Small intestine (tissue), 7 donors: Measurements from ENCODE around the gene PRKAG2. TPM values are rescaled to one million over a fixed set of nuclear protein-coding genes. Genes with fewer than 3 reads are reported as not detected.
A peak's percentile ranks its signal among the peaks of the same experiment; 100 is the strongest.

Experiments
- DNase-seq, 2 donors: peaks; one replicate each; pipeline versions ENCODE4 v3.0.0 to v3.0.0-alpha.2; 2013
- FAIRE-seq: peaks from 2 replicates; lab custom pipeline; 2012; peaks lifted over from hg19 to GRCh38; lab: Jason Lieb, UNC
- H3K27ac ChIP-seq, 3 donors: one replicate each; pipeline ENCODE4 v1.5.1; 2013; ENCODE audit warnings: low read length in 2 of 3, mild to moderate bottlenecking in 2 of 3, control low read depth in 1 of 3, inconsistent platforms in 1 of 3, low read depth in 1 of 3, moderate library complexity in 1 of 3
- H3K27me3 ChIP-seq, 3 donors: one replicate each; pipeline ENCODE4 v1.6.1; 2013; ENCODE audit warnings: low read length in 3 of 3, inconsistent platforms in 1 of 3; ENCODE audit not compliant: control insufficient read depth in 3 of 3, insufficient read depth in 3 of 3
- H3K36me3 ChIP-seq, 3 donors: one replicate each; pipeline ENCODE4 v1.6.1; 2013; ENCODE audit warnings: low read length in 3 of 3, inconsistent platforms in 1 of 3, low read depth in 1 of 3, mild to moderate bottlenecking in 1 of 3, moderate library complexity in 1 of 3; ENCODE audit not compliant: control insufficient read depth in 3 of 3, insufficient read depth in 2 of 3
- H3K4me1 ChIP-seq, 3 donors: one replicate each; pipeline ENCODE4 v1.6.1; 2013; ENCODE audit warnings: low read length in 2 of 3, inconsistent platforms in 1 of 3, low read depth in 1 of 3, mild to moderate bottlenecking in 1 of 3, moderate library complexity in 1 of 3; ENCODE audit not compliant: control insufficient read depth in 3 of 3, insufficient read depth in 2 of 3
- H3K4me3 ChIP-seq, 3 donors: one replicate each; pipeline ENCODE4 v1.5.1; 2013; ENCODE audit warnings: low read length in 3 of 3, control low read depth in 1 of 3, inconsistent platforms in 1 of 3, low read depth in 1 of 3, mild to moderate bottlenecking in 1 of 3, moderate library complexity in 1 of 3
- H3K9me3 ChIP-seq, 2 donors: one replicate each; pipeline ENCODE4 v1.6.1; 2013; ENCODE audit warnings: low read depth in 1 of 2, low read length in 1 of 2; ENCODE audit not compliant: control insufficient read depth in 2 of 2, insufficient read depth in 1 of 2
- WGBS, 3 donors: extraction: QIAGEN DNeasy Blood & Tissue Kit; methylation state at CpG; one replicate each; pipeline ENCODE4 v1.1.7; 2013; 5-methylcytosine and 5-hydroxymethylcytosine counted together
- polyA plus RNA-seq, 4 donors: library from polyadenylated mRNA; stranded (reverse) in 3 of 4; unstranded in 1 of 4; fragments of 200-250 nt in 3 of 4; fragments of 120-200 nt in 1 of 4; gene quantifications; one replicate each; pipeline versions ENCODE4 v1.2.1 to v1.2.3, GENCODE V29; 2013
- donor health status: healthy with polysubstance abuse.
- donor health status: control.
- donor health status: control.
- donor health status: Bipolar disorder and iron deficiency.
- donor health status: healthy.

PRKAG2 gene
- polyA plus RNA-seq, 4 donors = 26.3 to 57.9 (median 49.4) TPM

DNA sequence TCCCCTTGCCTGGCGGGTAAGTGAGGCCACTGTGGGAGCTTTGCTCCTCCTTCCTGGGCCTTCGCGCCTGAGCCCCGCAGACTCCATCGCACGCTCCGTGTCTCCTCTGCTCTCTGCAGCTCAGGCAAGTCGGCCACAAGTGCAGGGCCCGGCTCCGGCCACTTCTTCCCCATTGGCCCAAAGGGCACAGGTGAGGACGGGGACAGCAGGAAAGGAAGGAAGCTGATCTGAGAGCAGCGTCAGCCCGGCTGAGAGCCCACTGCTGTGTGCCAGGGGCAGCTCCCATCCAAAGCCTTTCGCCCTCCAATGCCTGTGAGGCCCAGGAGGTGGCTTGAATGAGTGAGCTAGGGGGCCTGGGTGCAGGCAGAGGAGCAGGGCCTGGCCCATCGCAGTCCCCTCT is 323.6 kb downstream of the PRKAG2 start:
- H3K4me1 ChIP-seq = no peaks in the 10 kb centered on the region
- DNase-seq (no peak), FAIRE-seq (no peak)
- no peaks in the 10 kb centered on the region for H3K9me3 ChIP-seq
- H3K4me3 ChIP-seq = no peak overlapping the region
- H3K27me3 ChIP-seq = no peaks in the 10 kb centered on the region
- H3K36me3 ChIP-seq = peaks cover 3 to 17% (median 3%) of the 10 kb centered on the region in 3 donors
- WGBS, 3 donors = 76 to 85% (median 84%) methylated on average over 14 to 15 of the region's 15 CpGs
- no peak overlapping the region for H3K27ac ChIP-seq

DNA sequence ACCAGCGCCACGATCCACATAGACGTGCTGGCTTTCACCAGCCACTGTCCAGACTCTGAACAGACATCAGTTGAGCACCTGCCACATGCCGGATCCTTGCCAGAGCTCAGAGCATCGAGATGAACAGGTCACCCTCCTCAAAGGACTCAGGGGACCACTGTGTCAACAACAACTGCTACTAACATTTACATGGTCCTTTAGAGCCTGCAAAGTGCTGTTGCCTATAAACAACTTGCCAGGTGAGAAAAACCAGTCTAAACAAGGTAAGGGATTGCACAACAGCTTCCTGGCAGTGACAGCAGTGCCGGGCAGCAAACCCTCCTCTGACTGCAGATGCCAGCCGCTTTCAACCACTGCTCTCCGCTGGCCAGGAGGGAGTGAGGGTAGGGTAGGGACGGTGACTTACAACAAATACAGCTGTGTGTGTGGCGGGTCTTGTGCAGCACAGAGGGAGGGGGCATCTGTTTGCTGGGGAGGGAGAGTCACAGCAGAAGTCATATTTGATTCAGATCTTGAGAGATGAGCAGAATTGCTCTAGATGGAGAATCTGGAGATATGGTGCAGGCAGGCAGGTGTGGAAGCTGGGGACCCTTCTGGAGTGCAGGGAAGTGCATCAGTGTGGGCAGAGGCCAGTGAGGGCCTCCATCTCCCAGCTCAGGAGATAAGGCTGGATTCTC is 324.4 kb downstream of the PRKAG2 start:
- H3K4me3 ChIP-seq = no peak overlapping the region
- no peak overlapping the region for H3K27ac ChIP-seq
- WGBS, 3 donors = 10 to 45% (median 25%) methylated on average over 10 of the region's 10 CpGs

DNA sequence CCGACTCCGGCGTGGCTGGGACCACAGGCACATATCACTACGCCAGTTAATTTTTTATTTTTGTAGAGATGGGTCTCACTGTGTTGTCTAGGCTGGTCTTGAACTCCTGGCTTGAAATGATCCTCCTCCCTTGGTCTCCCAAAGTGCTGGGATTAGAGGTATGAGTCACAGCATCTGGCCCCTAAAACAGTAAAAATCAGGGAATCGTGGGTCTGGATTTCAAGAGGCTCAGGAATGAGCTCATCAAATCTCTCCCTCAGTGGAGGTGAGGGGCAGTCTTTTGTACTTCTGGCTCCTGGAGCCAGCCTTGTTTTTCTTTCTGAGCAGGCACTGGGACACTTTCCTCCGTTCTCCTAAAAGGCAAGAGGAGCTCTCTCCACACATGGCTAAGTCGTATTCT is 325.1 kb downstream of the PRKAG2 start:
- no peak for FAIRE-seq
- no peaks in the 10 kb centered on the region for H3K9me3 ChIP-seq
- H3K36me3 ChIP-seq = peaks cover 0 to 5% (median 3%) of the 10 kb centered on the region in 3 donors
- H3K27me3 ChIP-seq = no peaks in the 10 kb centered on the region
- no peak for DNase-seq
- no peaks in the 10 kb centered on the region for H3K4me1 ChIP-seq
- H3K27ac ChIP-seq = no peak overlapping the region
- no peak overlapping the region for H3K4me3 ChIP-seq
- WGBS, 3 donors = 69 to 83% (median 74%) methylated on average over 7 of the region's 7 CpGs

More for the DNA sequence above, 324.4 kb downstream of the PRKAG2 start:
- H3K27me3 ChIP-seq = no peaks in the 10 kb centered on the region
- peak; percentile 38 to 44 for DNase-seq
- H3K9me3 ChIP-seq = no peaks in the 10 kb centered on the region
- H3K36me3 ChIP-seq = peaks cover 0 to 11% (median 3%) of the 10 kb centered on the region in 3 donors
- FAIRE-seq = no peak
- H3K4me1 ChIP-seq = no peaks in the 10 kb centered on the region

DNA sequence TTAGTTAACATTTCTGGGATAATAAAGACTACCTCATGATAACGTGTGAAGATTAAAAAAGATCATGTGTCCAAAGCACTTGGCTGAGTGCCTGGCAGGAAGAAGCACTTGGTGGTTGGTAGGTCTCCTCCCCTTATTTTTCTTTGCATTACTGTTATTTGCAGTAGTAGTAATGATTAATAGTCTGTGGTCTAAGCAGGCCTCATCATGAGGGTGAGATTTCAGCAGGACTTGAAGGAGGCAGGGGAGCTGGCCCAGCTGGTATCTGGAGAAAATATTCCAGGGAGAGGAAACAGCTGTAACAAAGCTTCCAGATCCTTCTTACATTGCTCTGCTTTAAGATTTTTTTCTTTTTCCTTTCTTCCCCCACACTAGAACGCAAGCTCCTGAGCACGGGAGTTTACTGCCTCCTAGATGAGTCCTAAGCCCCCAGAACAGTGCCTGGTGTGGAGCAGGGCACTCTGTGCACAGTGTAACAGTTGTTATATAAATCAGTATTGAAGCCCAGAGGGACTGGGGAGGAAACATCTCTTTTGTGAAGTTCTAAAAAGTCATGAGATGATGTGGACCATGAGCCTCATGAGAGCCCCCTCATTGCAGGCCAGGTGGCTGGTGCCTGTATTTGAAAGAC is 326.1 kb downstream of the PRKAG2 start:
- H3K4me1 ChIP-seq = no peaks in the 10 kb centered on the region
- no peaks in the 10 kb centered on the region for H3K36me3 ChIP-seq
- FAIRE-seq = no peak
- H3K4me3 ChIP-seq = no peak overlapping the region
- 15 to 33% (median 19%) methylated on average over 3 of the region's 3 CpGs for WGBS, 3 donors
- no peak overlapping the region for H3K27ac ChIP-seq
- peaks cover 0 to 3% (median 0%) of the 10 kb centered on the region in 3 donors for H3K27me3 ChIP-seq
- no peaks in the 10 kb centered on the region for H3K9me3 ChIP-seq
- DNase-seq = peak; percentile 28 to 53

DNA sequence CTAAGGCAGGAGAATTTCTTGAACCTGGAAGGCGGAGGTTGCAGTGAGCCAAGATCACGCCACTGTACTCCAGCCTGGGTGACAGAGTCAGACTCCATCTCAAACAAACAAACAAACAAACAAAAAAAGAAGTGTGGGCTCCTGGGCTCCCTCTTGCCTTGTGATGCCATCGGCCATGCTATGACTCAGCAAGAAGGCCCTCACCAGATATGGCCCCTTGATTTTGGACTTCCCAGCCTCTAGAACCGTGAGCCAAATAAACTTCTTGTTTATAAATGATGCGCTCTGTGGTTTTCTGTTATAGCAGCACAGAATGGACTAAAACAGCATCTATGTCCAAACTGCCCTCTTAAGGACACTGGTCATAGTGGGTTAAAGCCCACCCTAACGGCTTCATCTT is 327.3 kb downstream of the PRKAG2 start:
- Histone ChIP-seq H3K36me3 (no peaks in the 10 kb centered on the region), H3K4me3 (no peak overlapping the region), H3K27me3 (peaks cover 0 to 3% (median 2%) of the 10 kb centered on the region in 3 donors), H3K27ac (no peak overlapping the region), H3K4me1 (no peaks in the 10 kb centered on the region), H3K9me3 (no peaks in the 10 kb centered on the region)
- DNase-seq = no peak
- no peak for FAIRE-seq
- 91 to 94% (median 94%) methylated on average over 6 of the region's 6 CpGs for WGBS, 3 donors

DNA sequence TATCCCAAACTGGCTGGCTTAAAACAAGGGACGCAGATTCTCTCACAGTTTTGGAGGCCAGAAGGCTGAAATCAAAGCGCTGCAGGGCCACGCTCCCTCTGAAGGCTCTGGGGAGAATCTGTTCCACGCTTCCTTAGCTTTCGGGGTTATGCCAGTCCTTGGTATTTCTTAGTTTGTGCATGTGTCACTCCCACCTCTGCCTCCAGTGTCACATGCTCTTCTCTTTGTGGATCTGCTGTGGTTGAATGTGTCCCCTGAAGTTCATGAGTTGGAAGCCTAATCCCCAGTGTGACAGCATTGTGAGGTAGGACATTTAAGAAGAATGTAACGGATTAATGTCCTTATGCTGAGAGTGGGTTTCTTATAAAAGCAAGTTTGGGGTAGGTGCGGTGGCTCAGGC is 327.8 kb downstream of the PRKAG2 start:
- H3K4me1 ChIP-seq = no peaks in the 10 kb centered on the region

DNA sequence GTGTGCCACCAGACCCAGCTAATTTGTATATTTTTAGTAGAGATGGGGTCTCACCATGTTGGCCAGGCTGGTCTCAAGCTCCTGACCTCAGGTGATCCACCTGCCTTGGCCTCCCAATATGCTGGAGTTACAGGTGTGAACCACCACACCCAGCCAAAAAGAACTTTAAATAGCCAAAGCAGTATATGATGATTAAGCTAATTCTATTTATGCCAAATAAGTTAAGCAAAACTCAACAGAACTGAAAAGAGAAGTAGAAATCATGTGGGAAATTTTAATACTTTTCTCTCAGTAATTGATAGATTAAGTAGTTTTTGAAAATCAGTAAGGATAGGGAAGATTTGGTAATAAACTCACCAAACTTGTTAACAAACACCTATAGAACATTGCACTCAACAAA is 332.7 kb downstream of the PRKAG2 start:
- Histone ChIP-seq H3K4me3 (no peak overlapping the region), H3K27me3 (peaks cover 0 to 3% (median 2%) of the 10 kb centered on the region in 3 donors), H3K9me3 (no peaks in the 10 kb centered on the region), H3K36me3 (no peaks in the 10 kb centered on the region), H3K27ac (no peak overlapping the region), H3K4me1 (no peaks in the 10 kb centered on the region)
- FAIRE-seq = no peak
- DNase-seq = no peak

More for the DNA sequence above, 327.8 kb downstream of the PRKAG2 start:
- Histone ChIP-seq H3K4me3 (no peak overlapping the region), H3K36me3 (no peaks in the 10 kb centered on the region), H3K27ac (no peak overlapping the region), H3K9me3 (no peaks in the 10 kb centered on the region), H3K27me3 (peaks cover 0 to 3% (median 2%) of the 10 kb centered on the region in 3 donors)
- WGBS, 3 donors = 95 to 99% (median 98%) methylated on average over 7 of the region's 7 CpGs
- FAIRE-seq (no peak), DNase-seq (no peak)

DNA sequence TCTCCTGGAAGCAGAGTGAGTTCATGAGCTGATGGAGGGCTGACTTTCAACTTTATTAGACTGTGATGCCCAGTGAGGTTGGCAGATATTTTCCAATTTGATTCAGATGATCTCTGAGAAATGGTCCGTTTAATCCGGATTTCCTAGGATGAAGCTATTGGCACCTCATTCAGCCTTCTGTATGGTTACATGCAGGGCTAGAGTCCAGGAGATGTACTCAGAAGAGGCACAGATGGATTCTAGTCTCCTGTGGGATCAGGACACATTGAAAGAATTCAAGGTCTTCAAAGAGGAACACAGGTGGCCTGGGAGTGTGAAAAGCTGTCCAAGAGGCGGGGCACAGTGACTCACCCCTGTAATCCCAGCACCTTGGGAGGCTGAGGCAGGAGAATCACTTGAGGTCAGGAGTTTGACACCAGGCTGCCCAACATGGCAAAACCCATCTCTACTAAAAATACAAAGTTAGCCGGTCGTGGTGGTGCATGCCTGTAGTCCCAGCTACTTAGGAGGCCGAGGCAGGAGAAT is 334.2 kb downstream of the PRKAG2 start:
- FAIRE-seq (no peak), DNase-seq (no peak)
- WGBS, 3 donors = 91 to 93% (median 93%) methylated on average over 6 of the region's 6 CpGs
- no peaks in the 10 kb centered on the region for H3K36me3 ChIP-seq
- no peaks in the 10 kb centered on the region for H3K9me3 ChIP-seq
- no peak overlapping the region for H3K4me3 ChIP-seq
- no peaks in the 10 kb centered on the region for H3K4me1 ChIP-seq
- H3K27ac ChIP-seq = no peak overlapping the region
- peaks cover 0 to 5% (median 2%) of the 10 kb centered on the region in 3 donors for H3K27me3 ChIP-seq
